Hindlimb muscle (tissue), 1 donor: ENCODE measurements around the gene NGEF. TPM values are rescaled to one million over a fixed set of nuclear protein-coding genes. Genes with fewer than 3 reads are reported as not detected.

Source experiments
- DNase-seq: peaks from one replicate; pipeline ENCODE4 v3.0.0-alpha.2; 2013
- polyA plus RNA-seq: library from polyadenylated mRNA; unstranded; fragments of 120-200 nt; gene quantifications from one replicate; pipeline ENCODE4 v1.2.1, GENCODE V29; 2013; ENCODE audit not compliant: insufficient read length

NGEF gene
- polyA plus RNA-seq, 1 donor = 0.56 TPM

DNA sequence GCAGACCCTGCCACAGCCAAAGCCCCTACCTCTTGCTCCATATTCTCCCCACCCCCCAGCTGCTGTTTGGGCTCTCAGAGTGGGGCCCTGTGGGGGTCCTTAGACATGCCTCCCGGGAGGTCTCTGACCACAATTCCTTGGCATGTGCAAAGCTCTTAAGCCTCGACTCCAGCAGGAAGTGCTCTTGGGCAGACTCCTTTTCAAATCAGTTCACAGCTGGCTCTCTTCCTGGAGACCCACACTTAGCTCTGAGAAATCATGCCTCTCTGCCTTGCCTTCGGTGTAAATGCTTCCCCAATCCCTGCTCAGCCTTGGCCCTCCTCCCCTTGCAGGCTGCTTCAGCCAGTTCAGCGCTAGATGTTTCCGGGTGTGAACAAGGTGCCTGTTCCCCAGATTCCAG is 46.9 kb downstream of the NGEF start:
- no peak for DNase-seq

GRCh38 chr2:232963913-232964312 is 49.1 kb downstream of the NGEF start:
- no peak for DNase-seq

- DNase-seq = no peak
Measured at GRCh38 chr2:232960862-232961261, 52.2 kb downstream of the NGEF start.

- DNase-seq = no peak
Measured at GRCh38 chr2:232959139-232959538, 53.9 kb downstream of the NGEF start.

- no peak for DNase-seq
Measured at GRCh38 chr2:232957657-232958090, 55.4 kb downstream of the NGEF start.

- no peak for DNase-seq
Measured at GRCh38 chr2:232955856-232956255, 57.2 kb downstream of the NGEF start.

DNA sequence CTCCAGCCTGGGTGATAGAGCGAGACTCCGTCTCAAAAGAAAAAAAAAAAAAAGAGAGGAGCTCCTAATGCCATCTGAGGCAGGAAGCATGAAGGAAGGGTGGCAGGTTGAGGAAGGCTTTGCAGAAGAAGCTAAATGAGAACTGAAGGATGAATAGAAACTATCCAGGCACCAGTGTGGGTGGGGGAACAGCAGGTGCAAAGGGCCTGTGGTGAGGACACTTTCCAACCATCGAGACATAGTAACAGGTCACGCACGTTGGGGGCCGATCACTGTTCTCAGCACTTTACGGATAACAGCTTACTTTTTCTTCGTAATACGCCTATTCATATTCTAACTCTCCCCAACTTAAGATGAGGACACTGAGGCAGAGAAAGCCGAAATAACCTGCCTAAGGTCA is 58.4 kb downstream of the NGEF start:
- no peak for DNase-seq

DNA sequence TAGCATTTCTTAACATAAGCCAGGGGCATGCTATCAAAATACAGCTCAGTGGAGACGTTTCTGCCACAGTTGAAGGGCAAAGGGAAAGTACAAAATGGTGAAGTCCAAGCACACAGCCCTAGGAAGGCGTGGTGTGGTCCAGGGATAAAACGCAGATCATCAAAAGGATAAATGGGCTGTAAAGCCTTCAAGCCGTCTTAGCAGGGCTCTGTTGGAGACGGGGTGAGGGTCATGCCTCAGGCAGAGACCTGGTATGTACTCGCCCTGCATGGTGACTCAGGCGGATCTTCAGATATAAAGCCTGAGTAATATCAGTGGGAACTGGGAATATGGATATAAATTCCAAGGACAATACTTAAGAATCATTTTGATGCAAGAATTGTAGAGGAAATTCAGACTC is 61.2 kb downstream of the NGEF start:
- DNase-seq = no peak

DNA sequence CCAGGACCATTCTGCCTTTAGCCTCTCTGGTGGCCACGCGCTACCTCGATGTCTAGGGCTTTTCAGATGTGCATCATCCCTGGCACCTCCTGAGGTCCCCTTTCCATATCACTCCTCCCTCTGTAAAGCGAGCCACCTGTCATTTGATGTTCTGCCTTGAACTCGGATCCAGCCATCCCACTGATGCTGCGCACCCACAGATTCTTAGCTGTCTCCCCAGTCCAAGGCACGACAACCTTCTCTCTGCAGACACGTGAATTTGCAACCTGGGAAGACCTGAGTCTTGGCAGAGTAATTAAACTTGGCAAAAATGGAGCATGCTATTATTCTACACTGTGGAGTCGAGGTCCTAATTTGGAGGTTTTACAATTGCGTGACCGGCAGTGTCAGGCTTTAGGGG is 61.9 kb downstream of the NGEF start:
- DNase-seq = no peak

GRCh38 chr2:232950751-232951150 is 62.3 kb downstream of the NGEF start:
- no peak for DNase-seq

- no peak for DNase-seq
Measured at GRCh38 chr2:232949016-232949415, 64.0 kb downstream of the NGEF start.

DNA sequence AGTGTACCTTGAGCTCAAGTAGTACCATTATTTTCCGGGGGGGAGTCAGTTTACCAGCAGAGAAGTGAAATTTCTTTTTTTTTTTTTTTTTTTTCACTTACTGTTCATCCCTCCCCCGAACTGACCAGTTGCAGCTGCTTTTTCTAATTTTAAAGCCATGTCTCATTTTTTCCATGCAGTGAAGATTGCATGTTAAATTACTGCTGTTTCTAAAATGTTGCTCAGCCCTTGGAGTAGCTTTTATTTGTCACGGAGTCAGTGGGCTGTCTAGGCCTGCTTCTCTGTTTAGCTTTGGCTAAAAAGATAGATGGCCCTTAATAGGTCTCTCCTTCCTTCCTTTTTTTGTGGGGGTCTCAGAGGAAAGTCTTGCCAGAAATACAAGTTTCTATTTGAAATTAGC is 70.2 kb downstream of the NGEF start:
- DNase-seq = no peak

DNA sequence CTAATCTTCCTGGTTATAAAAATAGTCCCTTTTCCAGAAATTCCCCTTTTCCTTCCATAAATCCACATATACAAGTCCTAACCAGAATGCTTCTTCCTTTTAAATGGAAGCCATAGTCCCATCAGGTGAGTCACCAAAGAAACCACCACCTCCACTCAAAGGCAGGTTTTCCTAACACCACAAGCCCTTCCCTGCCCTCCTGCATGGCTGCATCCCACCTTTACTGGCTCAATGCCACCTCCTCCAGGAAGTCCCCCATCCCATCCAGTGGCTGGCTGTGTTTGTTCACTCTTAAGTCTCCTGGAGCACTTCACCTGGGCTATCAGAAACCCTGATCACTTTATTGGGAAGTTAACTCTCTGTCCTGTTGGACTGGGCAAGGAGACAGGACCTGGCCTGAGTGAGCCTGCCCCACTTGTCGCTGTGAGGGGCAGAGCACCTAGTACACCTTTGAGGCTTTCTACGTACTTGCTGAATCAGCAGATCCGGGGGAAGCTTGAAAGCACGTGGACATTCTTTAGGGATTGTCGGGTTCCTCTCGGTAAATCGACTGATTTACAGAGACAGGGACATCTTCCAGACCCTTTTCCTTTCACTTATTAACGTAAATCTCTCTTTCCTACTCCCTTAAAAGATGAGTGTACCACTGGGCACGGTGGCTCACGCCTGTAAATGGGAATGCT is 71.0 kb downstream of the NGEF start:
- DNase-seq = no peak

DNA sequence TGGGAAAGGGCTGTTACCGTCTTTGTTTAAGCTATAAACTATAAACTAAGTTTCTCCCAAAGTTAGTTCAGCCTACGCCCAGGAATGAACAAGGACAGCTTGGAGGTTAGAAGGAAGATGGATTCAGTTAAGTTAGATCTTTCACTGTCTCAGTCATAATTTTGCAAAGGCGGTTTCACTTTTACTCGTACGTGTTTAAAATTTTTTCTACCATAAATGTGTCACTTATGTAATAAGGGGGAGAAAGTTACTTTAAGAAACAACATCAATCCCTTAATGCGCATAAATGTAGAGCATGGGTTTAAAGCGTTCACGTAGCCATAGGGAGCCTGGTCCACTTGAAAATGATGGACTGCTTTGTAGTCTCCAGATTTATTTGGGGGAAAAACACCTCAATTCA is 71.7 kb downstream of the NGEF start:
- DNase-seq = no peak

DNA sequence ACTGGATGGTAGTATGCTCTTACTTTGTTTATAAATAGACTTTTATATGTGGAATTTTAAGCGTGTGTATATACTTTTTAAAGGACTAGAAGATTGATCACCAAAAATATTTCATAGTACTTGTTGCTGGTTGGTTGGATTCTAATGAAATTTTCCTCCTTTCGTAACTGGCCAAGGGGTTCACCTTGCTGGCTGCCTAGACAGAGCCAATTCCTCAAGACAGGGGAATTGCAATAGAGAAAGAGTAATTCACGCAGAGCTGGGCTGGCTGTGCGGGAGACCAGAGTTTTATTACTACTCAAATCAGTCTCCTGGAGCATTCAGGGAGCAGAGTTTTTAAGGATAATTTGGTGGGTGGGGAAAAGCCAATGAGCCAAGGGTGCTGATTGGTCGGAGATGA is 72.3 kb downstream of the NGEF start:
- DNase-seq = no peak

GRCh38 chr2:232937278-232937906 is 75.7 kb downstream of the NGEF start:
- no peak for DNase-seq

GRCh38 chr2:232931636-232932035 is 81.4 kb downstream of the NGEF start:
- DNase-seq = no peak

DNA sequence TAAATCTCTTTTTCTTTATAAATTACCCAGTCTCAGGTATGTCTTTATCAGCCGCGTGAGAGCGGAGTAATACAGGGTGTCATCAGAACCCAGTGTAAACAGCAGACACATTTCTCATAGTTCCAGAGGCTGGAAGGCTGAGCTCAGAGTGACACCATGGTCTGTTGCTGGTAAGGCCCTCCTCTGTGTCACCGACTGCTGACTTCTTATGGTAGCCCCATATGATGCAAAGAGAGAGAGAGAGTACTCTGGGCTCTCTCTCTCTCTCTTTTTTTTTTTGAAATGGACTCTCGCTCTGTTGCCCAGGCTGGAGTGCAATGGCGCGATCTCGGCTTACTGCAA is 83.0 kb downstream of the NGEF start:
- no peak for DNase-seq

DNA sequence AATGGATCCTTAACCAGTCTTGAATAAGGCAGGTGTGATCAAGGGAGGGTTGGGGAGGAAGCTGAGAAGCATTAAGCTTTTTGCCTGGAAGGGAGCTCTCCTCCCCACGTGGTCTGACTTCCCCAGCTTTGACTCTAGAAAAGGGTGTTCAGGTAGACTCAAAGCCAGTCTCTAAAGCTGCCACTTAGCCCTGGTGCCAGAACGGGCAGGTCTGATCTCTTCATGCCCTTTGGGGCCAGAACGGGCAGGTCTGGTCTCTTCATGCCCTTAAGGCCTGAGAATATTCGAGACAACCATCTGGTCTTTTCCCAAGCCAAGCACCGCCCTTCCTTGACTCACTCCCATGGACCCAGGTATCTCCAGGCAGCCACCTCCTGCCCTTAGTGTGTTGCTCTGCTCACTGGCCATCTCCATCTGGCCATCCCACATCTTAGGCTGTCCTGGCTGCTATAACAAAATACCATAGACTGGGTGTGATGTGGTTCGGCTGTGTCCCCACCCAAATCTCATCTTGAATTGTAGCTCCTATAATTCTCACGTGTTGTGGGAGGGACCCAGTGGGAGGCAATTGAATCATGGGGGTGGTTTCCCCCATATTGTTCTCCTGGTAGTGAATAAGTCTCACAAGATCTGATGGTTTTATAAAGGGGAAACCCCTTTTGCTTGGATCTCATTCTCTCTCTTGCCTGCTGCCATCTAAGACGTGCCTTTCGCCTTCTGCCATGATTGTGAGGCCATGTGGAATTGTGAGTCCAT is 83.6 kb downstream of the NGEF start:
- DNase-seq = no peak

GRCh38 chr2:232928551-232929302 is 84.3 kb downstream of the NGEF start:
- DNase-seq = no peak

DNA sequence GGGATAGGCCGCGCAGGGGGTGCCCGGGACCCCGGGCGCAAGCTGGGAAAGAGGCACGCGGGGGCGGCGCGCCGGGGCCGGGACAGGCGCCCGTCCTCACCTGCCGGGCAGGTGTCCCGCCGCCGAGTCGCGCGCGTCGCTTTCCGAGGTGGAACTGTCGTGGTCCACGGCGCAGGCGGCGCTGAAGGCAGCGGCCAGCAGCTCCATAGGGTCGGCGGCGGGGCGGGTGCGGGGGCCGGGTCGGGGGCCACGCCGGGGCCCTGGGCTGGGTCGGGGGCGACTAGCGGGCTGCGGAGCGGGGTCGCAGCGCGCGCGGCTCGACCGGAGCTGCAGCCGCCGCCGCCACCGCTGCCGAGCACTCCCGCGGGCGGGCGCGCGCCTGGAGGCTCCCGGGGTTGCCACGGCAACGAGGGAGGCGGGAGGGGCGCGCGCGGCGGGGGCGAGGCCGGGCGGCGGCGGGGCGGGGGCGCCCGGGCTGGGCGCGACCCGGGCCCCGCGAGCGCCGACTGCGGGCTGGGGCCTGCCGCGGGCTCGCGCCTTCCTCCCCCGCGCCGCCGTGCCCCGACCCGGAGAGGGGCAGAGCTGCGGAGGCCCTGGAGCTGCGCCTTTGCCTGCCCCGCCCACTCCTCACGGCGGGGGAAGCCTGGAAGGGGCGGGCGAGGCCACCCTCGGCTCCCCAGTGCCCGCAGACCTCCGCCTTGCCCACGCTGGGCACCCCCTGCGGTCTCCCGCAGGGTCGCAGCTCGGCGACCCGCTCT is 85.1 kb downstream of the NGEF start:
- DNase-seq = no peak

GRCh38 chr2:232927032-232927792 is 85.8 kb downstream of the NGEF start:
- no peak for DNase-seq
